ENCODE results near the gene DEDD. TPM values are rescaled to one million over a fixed set of nuclear protein-coding genes. Genes with fewer than 3 reads are reported as not detected.

The DEDD gene
- total and polyA plus RNA-seq, 2 of the 13 experiments (the other 11 are each of a cell fraction or from before 2014, with no cell fraction given), result 12.6 to 27.8 TPM

- peak; percentile 68 for TF ChIP-seq SPEN (CRISPR knock-in tag; IDR thresholded peaks at IDR 0.05; ENCODE audit: low read depth)
- peak; percentile 94 for TF ChIP-seq YEATS4 (CRISPR knock-in tag; IDR thresholded peaks at IDR 0.05; ENCODE audit: borderline replicate concordance)
- no peak for TF ChIP-seq ZBTB34 (CRISPR knock-in tag; IDR thresholded peaks at IDR 0.05)
- peak; percentile 17; the same call in 1 of the 2 replicates for TF ChIP-seq FOXO1 (CRISPR knock-in tag; IDR thresholded peaks at IDR 0.05)
- TF ChIP-seq ZBTB39 (CRISPR knock-in tag; IDR thresholded peaks at IDR 0.05), result no peak
- TF ChIP-seq RARA (CRISPR knock-in tag; IDR thresholded peaks at IDR 0.05), result peak; percentile 63
- peak; percentile 86; the same call in 1 of the 2 replicates for TF ChIP-seq ZNF335 (CRISPR knock-in tag; IDR thresholded peaks at IDR 0.05)
- 0 out of 2 replicates have a peak, but pooled peaks have one; percentile 9 for TF ChIP-seq ZBTB7A (CRISPR knock-in tag; IDR thresholded peaks at IDR 0.05)
- TF ChIP-seq DBP (CRISPR knock-in tag; IDR thresholded peaks at IDR 0.05; ENCODE audit: not compliant biosample characterization), result no peak
- TF ChIP-seq ZNF234 (CRISPR knock-in tag; conservative IDR thresholded peaks at IDR 0.05), result 0 out of 2 replicates have a peak, but pooled peaks have one; percentile 35
- no peak for TF ChIP-seq SNAPC5 (CRISPR knock-in tag; IDR thresholded peaks at IDR 0.05; ENCODE audit: borderline replicate concordance)
- TF ChIP-seq TCF12 (IDR thresholded peaks at IDR 0.05), result no peak
- TF ChIP-seq TCF12 (CRISPR knock-in tag; IDR thresholded peaks at IDR 0.05), result 0 out of 2 replicates have a peak, but pooled peaks have one; percentile 53
- no peak for TF ChIP-seq ZNF841 (CRISPR knock-in tag; IDR thresholded peaks at IDR 0.05; ENCODE audit: borderline replicate concordance)
- TF ChIP-seq ZNF121 (CRISPR knock-in tag; IDR thresholded peaks at IDR 0.05), result no peak
- no peak for TF ChIP-seq PREB (CRISPR knock-in tag; IDR thresholded peaks at IDR 0.05)
- peak; percentile 67; the same call in 1 of the 2 replicates for TF ChIP-seq BRD4 (CRISPR knock-in tag; IDR thresholded peaks at IDR 0.05)
- TF ChIP-seq NCOR1 (IDR thresholded peaks at IDR 0.05; ENCODE audit: borderline replicate concordance, low read length), result no peak
- TF ChIP-seq ZIK1 (CRISPR knock-in tag; IDR thresholded peaks at IDR 0.05; ENCODE audit: borderline replicate concordance, low read depth), result no peak; the same call in 1 of the 2 replicates
- no peak for TF ChIP-seq AKAP8 (CRISPR knock-in tag; IDR thresholded peaks at IDR 0.05)
- no peak for TF ChIP-seq TCF7L2 (IDR thresholded peaks at IDR 0.05; ENCODE audit: low read depth, low read length)
- TF ChIP-seq ELK4 (CRISPR knock-in tag; IDR thresholded peaks at IDR 0.05; ENCODE audit: borderline replicate concordance), result no peak
- no peak for TF ChIP-seq NBN (conservative IDR thresholded peaks at IDR 0.05)
- peak; percentile 95 for TF ChIP-seq POLR2G (IDR thresholded peaks at IDR 0.05; ENCODE audit: low read depth, low read length)
Observed at GRCh38 chr1:161177112-161177935, 44.9 kb upstream of the DEDD start, which contains the start of gene B4GALT3 (continued).

Measured in HepG2 (cell line).